ENCODE results near the gene ZFR2. TPM values are rescaled to one million over a fixed set of nuclear protein-coding genes. Genes with fewer than 3 reads are reported as not detected.
"Not testable (repeated sequence)": the region's sequence is repeated elsewhere in the genome, so short reads cannot be mapped to it uniquely, and the experiment has no call there.

Gene ZFR2
- 1 to 10 TPM; 1.2 to 2.8 (median 1.8) TPM for polyA plus RNA-seq (ENCODE audit: insufficient read length in 4 of 4)

GRCh38 chr19:3868770-3869456 lies at the start of gene ZFR2:
Gene ZFR2 (minus strand): TSS chr19:3869038. CDS start chr19:3869017, 21 bp downstream.
- no peak for DNase-seq (ENCODE audit: low read depth in 4 of 4, low spot score in 2 of 4)

GRCh38 chr19:3916033-3916432 lies 47.2 kb upstream of the ZFR2 start:
- DNase-seq (ENCODE audit: low read depth in 4 of 4, low spot score in 2 of 4): no peak

- DNase-seq (ENCODE audit: low read depth in 4 of 4, low spot score in 2 of 4): no peak
Measured at GRCh38 chr19:3914199-3914598, 45.4 kb upstream of the ZFR2 start.

- no peak for DNase-seq (ENCODE audit: low read depth in 4 of 4, low spot score in 2 of 4)
Measured at GRCh38 chr19:3910105-3910504, 41.3 kb upstream of the ZFR2 start.

- DNase-seq (ENCODE audit: low read depth in 4 of 4, low spot score in 2 of 4): no peak
Measured at GRCh38 chr19:3908266-3909054, 39.6 kb upstream of the ZFR2 start.

- no peak for DNase-seq (ENCODE audit: low read depth in 4 of 4, low spot score in 2 of 4)
Measured at GRCh38 chr19:3907626-3908265, 38.9 kb upstream of the ZFR2 start.

GRCh38 chr19:3904233-3904632 lies 35.4 kb upstream of the ZFR2 start:
- no peak for DNase-seq (ENCODE audit: low read depth in 4 of 4, low spot score in 2 of 4)

- no peak for DNase-seq (ENCODE audit: low read depth in 4 of 4, low spot score in 2 of 4)
Measured at GRCh38 chr19:3902317-3902973, 33.6 kb upstream of the ZFR2 start.

- DNase-seq (ENCODE audit: low read depth in 4 of 4, low spot score in 2 of 4): no peak
Measured at GRCh38 chr19:3899531-3900294, 30.9 kb upstream of the ZFR2 start.

GRCh38 chr19:3898426-3898825 lies 29.6 kb upstream of the ZFR2 start:
- DNase-seq (ENCODE audit: low read depth in 4 of 4, low spot score in 2 of 4): no peak

- no peak for DNase-seq (ENCODE audit: low read depth in 4 of 4, low spot score in 2 of 4)
Measured at GRCh38 chr19:3897936-3898335, 29.1 kb upstream of the ZFR2 start.

GRCh38 chr19:3895788-3896187 lies 26.9 kb upstream of the ZFR2 start:
- no peak for DNase-seq (ENCODE audit: low read depth in 4 of 4, low spot score in 2 of 4)

- not testable (repeated sequence) for DNase-seq (ENCODE audit: low read depth in 4 of 4, low spot score in 2 of 4)
Measured at GRCh38 chr19:3894959-3895358, 26.1 kb upstream of the ZFR2 start.

GRCh38 chr19:3893509-3894179 lies 24.8 kb upstream of the ZFR2 start:
- no peak for DNase-seq (ENCODE audit: low read depth in 4 of 4, low spot score in 2 of 4)

- DNase-seq (ENCODE audit: low read depth in 4 of 4, low spot score in 2 of 4): no peak
Measured at GRCh38 chr19:3890591-3890990, 21.8 kb upstream of the ZFR2 start.

- DNase-seq (ENCODE audit: low read depth in 4 of 4, low spot score in 2 of 4): no peak
Measured at GRCh38 chr19:3882041-3882384, 13.2 kb upstream of the ZFR2 start.

- no peak for DNase-seq (ENCODE audit: low read depth in 4 of 4, low spot score in 2 of 4)
Measured at GRCh38 chr19:3881272-3882040, 12.6 kb upstream of the ZFR2 start.

- no peak for DNase-seq (ENCODE audit: low read depth in 4 of 4, low spot score in 2 of 4)
Measured at GRCh38 chr19:3880471-3881271, 11.8 kb upstream of the ZFR2 start, which contains the start of gene ATCAY. Gene ATCAY (plus strand): TSS chr19:3880685. CDS start chr19:3885768, 5,083 bp downstream.

Measured in left renal cortex interstitium (tissue), 4 donors.